ENCODE measurements around the gene LAMB2. TPM values are rescaled to one million over a fixed set of nuclear protein-coding genes. Genes with fewer than 3 reads are reported as not detected.

Gene LAMB2
- polyA plus RNA-seq, 1 of the 3 experiments (the other 2 are of a cell fraction), result 332 TPM

DNA sequence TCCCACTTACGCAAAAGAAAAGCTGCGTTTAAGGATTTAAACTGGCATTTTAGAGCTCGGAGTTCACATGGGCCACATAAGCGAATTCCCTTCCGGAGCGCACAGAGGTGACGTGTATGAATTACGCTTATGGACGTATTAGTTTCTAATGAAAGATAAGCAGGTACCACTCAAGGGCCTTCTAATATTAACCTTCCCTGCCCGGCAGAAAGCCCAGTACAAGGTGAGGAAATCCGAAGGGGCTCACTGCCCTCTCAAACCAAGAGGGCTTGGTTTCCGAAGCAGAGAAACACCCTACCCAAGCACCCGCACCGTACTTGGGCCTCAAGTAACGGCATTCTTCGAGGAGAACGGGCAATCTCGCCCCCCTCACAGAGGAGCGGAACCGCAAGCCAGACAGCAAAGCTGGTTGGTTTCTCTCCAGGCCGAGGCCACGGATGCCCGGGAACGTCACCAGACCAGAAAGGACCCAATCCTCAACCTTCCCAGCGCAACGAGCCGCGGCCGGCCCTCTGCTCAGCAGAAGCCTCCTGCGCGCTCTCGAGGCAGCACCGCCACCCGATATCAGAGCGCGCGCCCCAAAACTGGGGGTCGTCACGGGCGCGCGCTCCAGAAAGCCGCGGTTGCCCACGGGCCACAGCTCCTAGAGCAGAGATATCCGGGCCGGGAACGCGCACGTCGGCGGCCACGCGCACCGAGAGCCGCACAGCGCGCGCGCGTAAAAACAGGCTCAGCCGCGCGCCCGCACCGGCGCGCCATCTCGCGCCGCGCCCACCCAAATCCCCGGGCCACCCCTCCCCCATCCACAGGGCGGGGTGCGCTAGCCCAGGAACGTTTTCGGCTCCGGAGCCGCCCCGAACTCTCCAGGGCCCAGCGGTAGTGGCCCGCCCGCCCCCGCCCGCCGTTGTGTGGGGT lies 39.7 kb downstream of the LAMB2 start (continued):
- TF ChIP-seq SIN3A (IDR thresholded peaks at IDR 0.05; ENCODE audit: borderline replicate concordance, low read depth, low read length) (no peak), SMC3 (IDR thresholded peaks at IDR 0.05; ENCODE audit: low read depth, low read length) (no peak), YY1 (IDR thresholded peaks at IDR 0.05; ENCODE audit: low read depth) (no peak), TCF12 (IDR thresholded peaks at IDR 0.05) (no peak), TEAD4 (IDR thresholded peaks at IDR 0.05; ENCODE audit: borderline replicate concordance, insufficient read depth) (no peak), FOXJ3 (CRISPR knock-in tag; IDR thresholded peaks at IDR 0.05) (no peak), RFX5 (IDR thresholded peaks at IDR 0.05; ENCODE audit: low read length) (no peak), CHD2 (IDR thresholded peaks at IDR 0.05; ENCODE audit: low read length, partially characterized antibody) (no peak), TAF1 (IDR thresholded peaks at IDR 0.05; ENCODE audit: borderline replicate concordance, low read depth, low read length) (peak; percentile 14; the same call in 1 of the 2 replicates), POLR2AphosphoS5 (IDR thresholded peaks at IDR 0.05; ENCODE audit: low read depth, low read length) (no peak), ELF1 (IDR thresholded peaks at IDR 0.05) (peak; percentile 27; the same call in 1 of the 2 replicates), NFIC (IDR thresholded peaks at IDR 0.05; ENCODE audit: borderline replicate concordance) (no peak), FOSL2 (IDR thresholded peaks at IDR 0.05; ENCODE audit: borderline replicate concordance, low read depth) (no peak), RAD21 (IDR thresholded peaks at IDR 0.05; ENCODE audit: low read length) (no peak), GATA2 (CRISPR knock-in tag; IDR thresholded peaks at IDR 0.05) (no peak)
- TF ChIP-seq, protein P1, sequence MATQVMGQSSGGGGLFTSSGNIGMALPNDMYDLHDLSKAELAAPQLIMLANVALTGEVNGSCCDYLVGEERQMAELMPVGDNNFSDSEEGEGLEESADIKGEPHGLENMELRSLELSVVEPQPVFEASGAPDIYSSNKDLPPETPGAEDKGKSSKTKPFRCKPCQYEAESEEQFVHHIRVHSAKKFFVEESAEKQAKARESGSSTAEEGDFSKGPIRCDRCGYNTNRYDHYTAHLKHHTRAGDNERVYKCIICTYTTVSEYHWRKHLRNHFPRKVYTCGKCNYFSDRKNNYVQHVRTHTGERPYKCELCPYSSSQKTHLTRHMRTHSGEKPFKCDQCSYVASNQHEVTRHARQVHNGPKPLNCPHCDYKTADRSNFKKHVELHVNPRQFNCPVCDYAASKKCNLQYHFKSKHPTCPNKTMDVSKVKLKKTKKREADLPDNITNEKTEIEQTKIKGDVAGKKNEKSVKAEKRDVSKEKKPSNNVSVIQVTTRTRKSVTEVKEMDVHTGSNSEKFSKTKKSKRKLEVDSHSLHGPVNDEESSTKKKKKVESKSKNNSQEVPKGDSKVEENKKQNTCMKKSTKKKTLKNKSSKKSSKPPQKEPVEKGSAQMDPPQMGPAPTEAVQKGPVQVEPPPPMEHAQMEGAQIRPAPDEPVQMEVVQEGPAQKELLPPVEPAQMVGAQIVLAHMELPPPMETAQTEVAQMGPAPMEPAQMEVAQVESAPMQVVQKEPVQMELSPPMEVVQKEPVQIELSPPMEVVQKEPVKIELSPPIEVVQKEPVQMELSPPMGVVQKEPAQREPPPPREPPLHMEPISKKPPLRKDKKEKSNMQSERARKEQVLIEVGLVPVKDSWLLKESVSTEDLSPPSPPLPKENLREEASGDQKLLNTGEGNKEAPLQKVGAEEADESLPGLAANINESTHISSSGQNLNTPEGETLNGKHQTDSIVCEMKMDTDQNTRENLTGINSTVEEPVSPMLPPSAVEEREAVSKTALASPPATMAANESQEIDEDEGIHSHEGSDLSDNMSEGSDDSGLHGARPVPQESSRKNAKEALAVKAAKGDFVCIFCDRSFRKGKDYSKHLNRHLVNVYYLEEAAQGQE (IDR thresholded peaks at IDR 0.05; ENCODE audit: low read depth, low read length), result no peak
- TF ChIP-seq, protein P2, sequence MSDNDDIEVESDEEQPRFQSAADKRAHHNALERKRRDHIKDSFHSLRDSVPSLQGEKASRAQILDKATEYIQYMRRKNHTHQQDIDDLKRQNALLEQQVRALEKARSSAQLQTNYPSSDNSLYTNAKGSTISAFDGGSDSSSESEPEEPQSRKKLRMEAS (IDR thresholded peaks at IDR 0.05; ENCODE audit: low read depth), result peak; percentile 59; the same call in 1 of the 2 replicates
- TF ChIP-seq, protein P3, sequence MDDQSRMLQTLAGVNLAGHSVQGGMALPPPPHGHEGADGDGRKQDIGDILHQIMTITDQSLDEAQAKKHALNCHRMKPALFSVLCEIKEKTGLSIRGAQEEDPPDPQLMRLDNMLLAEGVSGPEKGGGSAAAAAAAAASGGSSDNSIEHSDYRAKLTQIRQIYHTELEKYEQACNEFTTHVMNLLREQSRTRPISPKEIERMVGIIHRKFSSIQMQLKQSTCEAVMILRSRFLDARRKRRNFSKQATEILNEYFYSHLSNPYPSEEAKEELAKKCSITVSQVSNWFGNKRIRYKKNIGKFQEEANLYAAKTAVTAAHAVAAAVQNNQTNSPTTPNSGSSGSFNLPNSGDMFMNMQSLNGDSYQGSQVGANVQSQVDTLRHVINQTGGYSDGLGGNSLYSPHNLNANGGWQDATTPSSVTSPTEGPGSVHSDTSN (IDR thresholded peaks at IDR 0.05), result no peak
- TF ChIP-seq, protein P4, sequence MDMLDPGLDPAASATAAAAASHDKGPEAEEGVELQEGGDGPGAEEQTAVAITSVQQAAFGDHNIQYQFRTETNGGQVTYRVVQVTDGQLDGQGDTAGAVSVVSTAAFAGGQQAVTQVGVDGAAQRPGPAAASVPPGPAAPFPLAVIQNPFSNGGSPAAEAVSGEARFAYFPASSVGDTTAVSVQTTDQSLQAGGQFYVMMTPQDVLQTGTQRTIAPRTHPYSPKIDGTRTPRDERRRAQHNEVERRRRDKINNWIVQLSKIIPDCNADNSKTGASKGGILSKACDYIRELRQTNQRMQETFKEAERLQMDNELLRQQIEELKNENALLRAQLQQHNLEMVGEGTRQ (IDR thresholded peaks at IDR 0.05; ENCODE audit: borderline replicate concordance, low read depth, low read length), result no peak
- TF ChIP-seq, protein P5, sequence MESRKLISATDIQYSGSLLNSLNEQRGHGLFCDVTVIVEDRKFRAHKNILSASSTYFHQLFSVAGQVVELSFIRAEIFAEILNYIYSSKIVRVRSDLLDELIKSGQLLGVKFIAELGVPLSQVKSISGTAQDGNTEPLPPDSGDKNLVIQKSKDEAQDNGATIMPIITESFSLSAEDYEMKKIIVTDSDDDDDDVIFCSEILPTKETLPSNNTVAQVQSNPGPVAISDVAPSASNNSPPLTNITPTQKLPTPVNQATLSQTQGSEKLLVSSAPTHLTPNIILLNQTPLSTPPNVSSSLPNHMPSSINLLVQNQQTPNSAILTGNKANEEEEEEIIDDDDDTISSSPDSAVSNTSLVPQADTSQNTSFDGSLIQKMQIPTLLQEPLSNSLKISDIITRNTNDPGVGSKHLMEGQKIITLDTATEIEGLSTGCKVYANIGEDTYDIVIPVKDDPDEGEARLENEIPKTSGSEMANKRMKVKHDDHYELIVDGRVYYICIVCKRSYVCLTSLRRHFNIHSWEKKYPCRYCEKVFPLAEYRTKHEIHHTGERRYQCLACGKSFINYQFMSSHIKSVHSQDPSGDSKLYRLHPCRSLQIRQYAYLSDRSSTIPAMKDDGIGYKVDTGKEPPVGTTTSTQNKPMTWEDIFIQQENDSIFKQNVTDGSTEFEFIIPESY (IDR thresholded peaks at IDR 0.05; ENCODE audit: borderline replicate concordance, low read depth), result no peak
